ENCODE measurements around the gene TWIST2.

Gene TWIST2

GRCh38 chr2:238924796-238925195 is 76.9 kb downstream of the TWIST2 start:
- DNase-seq (ENCODE audit: low read depth, low spot score): no peak
- no peak for TF ChIP-seq CTCF (IDR thresholded peaks at IDR 0.05; ENCODE audit: low read depth, low read length)
- in situ Hi-C loops (cut with HindIII; ENCODE audit: low sequenced_read_pairs): no loop called here
- no peak overlapping the region for H3K4me3 ChIP-seq (ENCODE audit: low read depth, low read length)

- in situ Hi-C loops (cut with HindIII; ENCODE audit: low sequenced_read_pairs): no loop called here
- DNase-seq (ENCODE audit: low read depth, low spot score): no peak
- no peak for TF ChIP-seq CTCF (IDR thresholded peaks at IDR 0.05; ENCODE audit: low read depth, low read length)
- no peak overlapping the region for H3K4me3 ChIP-seq (ENCODE audit: low read depth, low read length)
Observed at GRCh38 chr2:238925281-238925680, 77.4 kb downstream of the TWIST2 start.

- DNase-seq (ENCODE audit: low read depth, low spot score): no peak
- TF ChIP-seq CTCF (IDR thresholded peaks at IDR 0.05; ENCODE audit: low read depth, low read length): no peak
- H3K4me3 ChIP-seq (ENCODE audit: low read depth, low read length): no peak overlapping the region
- in situ Hi-C loops (cut with HindIII; ENCODE audit: low sequenced_read_pairs): no loop called here
Observed at GRCh38 chr2:238925816-238926521, 78.1 kb downstream of the TWIST2 start.

GRCh38 chr2:238926761-238927611 is 79.1 kb downstream of the TWIST2 start:
- H3K4me3 ChIP-seq (ENCODE audit: low read depth, low read length): no peak overlapping the region
- in situ Hi-C loops (cut with HindIII; ENCODE audit: low sequenced_read_pairs): no loop called here
- DNase-seq (ENCODE audit: low read depth, low spot score): no peak
- TF ChIP-seq CTCF (IDR thresholded peaks at IDR 0.05; ENCODE audit: low read depth, low read length): no peak

GRCh38 chr2:238927746-238928519 is 80.0 kb downstream of the TWIST2 start:
- no peak for DNase-seq (ENCODE audit: low read depth, low spot score)
- in situ Hi-C loops (cut with HindIII; ENCODE audit: low sequenced_read_pairs): no loop called here
- TF ChIP-seq CTCF (IDR thresholded peaks at IDR 0.05; ENCODE audit: low read depth, low read length): no peak
- no peak overlapping the region for H3K4me3 ChIP-seq (ENCODE audit: low read depth, low read length)

- no peak overlapping the region for H3K4me3 ChIP-seq (ENCODE audit: low read depth, low read length)
- DNase-seq (ENCODE audit: low read depth, low spot score): no peak
- TF ChIP-seq CTCF (IDR thresholded peaks at IDR 0.05; ENCODE audit: low read depth, low read length): no peak
- in situ Hi-C loops (cut with HindIII; ENCODE audit: low sequenced_read_pairs): no loop called here
Observed at GRCh38 chr2:238928520-238929241, 80.8 kb downstream of the TWIST2 start.

Data from astrocyte of the spinal cord (primary cell).